ENCODE results near the gene NKX2-2.

The NKX2-2 gene

DNA sequence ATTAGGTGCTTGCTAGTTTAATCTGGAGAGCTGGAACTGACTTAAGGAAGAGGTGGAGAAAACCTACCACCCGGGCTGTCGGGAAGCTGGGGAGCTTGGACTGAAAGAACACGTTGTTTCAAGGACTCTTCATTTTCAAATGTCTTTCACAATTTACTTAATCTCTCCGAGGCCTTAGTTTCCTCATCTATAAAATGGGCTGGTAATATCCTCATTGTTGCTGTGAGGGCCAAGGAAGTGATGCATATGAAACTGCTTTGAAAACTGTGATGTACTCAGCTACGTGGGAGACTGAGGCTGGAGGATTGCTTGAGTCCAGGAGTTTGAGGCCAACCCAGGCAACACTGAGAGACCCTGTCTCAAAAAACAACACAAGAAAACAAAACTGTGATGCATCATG is 36.7 kb upstream of the NKX2-2 start:
- H3K4me1 ChIP-seq = peaks cover 0 to 8% (median 0%) of the 10 kb centered on the region in 10 experiments; a peak in 3 of 20 replicates
- no peak overlapping the region for H3K9ac ChIP-seq
- no peak for TF ChIP-seq Cebpa-rat (IDR thresholded peaks at IDR 0.05)
- H3K27me3 ChIP-seq = no peaks in the 10 kb centered on the region
- no peaks in the 10 kb centered on the region for H3K36me3 ChIP-seq
- H3K9me3 ChIP-seq (replicated peaks in 1 of 11) = no peaks in the 10 kb centered on the region
- no peak overlapping the region for H3K4me2 ChIP-seq
- H4K20me1 ChIP-seq = no peaks in the 10 kb centered on the region
- H3K27ac ChIP-seq = no peak overlapping the region
- H3K4me3 ChIP-seq = no peak overlapping the region

DNA sequence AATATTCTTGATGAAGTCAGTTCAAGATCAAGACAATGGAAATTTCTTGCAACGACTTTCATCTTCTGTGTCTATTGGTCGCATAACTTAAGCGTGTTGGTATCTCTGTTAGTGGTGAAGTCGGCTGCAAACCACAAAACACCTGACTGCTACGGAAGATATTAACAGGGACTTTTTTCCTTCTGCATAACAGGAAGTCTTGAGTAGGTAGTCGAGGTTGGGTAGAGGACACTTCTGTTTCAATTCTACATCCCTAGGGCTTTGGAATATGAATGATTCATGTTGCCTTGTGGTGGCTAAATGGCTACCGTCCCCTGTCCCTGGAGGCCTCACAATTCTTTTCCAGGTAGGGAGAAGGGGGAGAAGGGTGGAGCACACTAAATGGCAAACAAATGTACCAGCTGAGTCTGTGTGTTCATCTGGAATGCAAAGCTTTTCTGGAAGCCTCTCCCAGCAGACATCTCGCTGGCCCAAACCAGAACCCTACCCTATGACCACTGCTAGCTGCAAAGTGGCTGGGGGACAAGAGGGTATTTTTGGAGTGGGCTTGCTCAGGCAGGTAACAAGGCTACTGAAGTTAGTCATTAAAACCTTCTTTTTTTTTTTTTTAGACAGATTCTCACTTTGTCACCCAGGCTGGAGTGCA is 34.6 kb upstream of the NKX2-2 start:
- no peak for TF ChIP-seq Cebpa-rat (IDR thresholded peaks at IDR 0.05)
- no peak overlapping the region for H3K4me3 ChIP-seq
- no peak overlapping the region for H3K9ac ChIP-seq
- peak overlapping the region in 4 of 11 experiments; percentile 13 to 45 (median 24); a peak in 6 of 22 replicates for H3K4me2 ChIP-seq
- no peaks in the 10 kb centered on the region for H3K36me3 ChIP-seq
- H4K20me1 ChIP-seq = no peaks in the 10 kb centered on the region
- peaks cover 0 to 8% (median 0%) of the 10 kb centered on the region in 10 experiments; a peak in 3 of 20 replicates for H3K4me1 ChIP-seq
- no peaks in the 10 kb centered on the region for H3K27me3 ChIP-seq
- H3K27ac ChIP-seq = no peak overlapping the region
- H3K9me3 ChIP-seq (replicated peaks in 1 of 11) = no peaks in the 10 kb centered on the region

DNA sequence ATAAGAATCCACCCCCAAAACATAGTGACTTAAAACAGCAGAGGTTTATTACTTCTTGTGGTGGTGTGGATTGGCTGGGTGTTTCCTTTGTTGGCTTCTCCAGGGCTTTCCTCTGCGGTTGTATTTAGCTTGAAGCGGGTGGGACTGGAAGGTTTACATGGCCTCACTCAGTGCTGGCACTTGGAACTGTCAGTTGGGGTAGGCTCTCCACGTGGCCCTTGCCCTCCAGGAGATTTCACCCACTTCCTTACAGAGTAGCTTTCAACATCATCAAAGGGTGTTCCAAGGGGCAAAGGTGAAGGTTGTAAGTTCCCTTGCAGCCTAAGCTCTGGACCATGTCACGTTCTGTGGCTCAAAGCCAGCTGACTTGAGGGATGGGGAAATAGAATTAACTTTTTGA is 32.5 kb upstream of the NKX2-2 start:
- Histone ChIP-seq H3K9me3 (replicated peaks in 1 of 11) (no peaks in the 10 kb centered on the region), H3K9ac (no peak overlapping the region), H3K36me3 (no peaks in the 10 kb centered on the region), H3K27ac (no peak overlapping the region), H3K4me2 (no peak overlapping the region), H3K27me3 (no peaks in the 10 kb centered on the region), H4K20me1 (no peaks in the 10 kb centered on the region), H3K4me1 (peaks cover 0 to 8% (median 0%) of the 10 kb centered on the region in 10 experiments; a peak in 3 of 20 replicates), H3K4me3 (no peak overlapping the region)
- no peak for TF ChIP-seq Cebpa-rat (IDR thresholded peaks at IDR 0.05)

DNA sequence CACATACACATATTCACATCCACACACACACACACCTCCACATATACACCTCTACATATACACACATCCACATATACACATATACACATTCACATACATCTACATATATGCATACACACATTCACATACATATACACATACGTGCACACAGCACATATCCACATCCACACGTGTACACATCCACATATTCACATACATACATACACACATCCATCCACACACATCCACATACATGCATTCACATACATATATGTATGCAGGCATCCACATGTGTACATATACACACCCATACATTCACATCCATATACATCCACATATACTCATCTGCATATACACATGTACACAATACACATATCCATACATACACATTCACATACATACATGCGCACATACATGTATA is 25.6 kb upstream of the NKX2-2 start:
- no peak for TF ChIP-seq Cebpa-rat (IDR thresholded peaks at IDR 0.05)
- H3K27me3 ChIP-seq = no peaks in the 10 kb centered on the region

DNA sequence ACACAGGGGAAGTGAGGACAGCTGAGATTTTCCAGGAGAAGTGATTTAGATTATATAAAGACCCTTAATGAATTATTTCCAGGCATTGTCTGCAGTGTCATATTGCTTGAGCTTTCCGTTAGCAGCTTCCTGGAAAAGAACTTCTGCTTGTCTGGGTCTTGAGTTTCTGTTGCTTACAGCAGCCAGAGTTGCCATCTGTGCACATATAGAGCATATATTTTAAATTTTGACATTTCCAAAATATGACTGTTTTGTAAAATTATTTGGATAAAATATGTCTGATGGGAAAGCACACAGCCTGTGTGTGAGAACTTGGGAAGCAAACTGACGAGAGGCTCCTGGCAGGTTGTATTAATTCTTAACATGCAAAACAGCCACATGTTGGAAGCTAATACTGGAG is 21.0 kb upstream of the NKX2-2 start:
- H3K9me3 ChIP-seq (replicated peaks in 1 of 11) = no peaks in the 10 kb centered on the region
- H3K27me3 ChIP-seq = no peaks in the 10 kb centered on the region
- no peak for TF ChIP-seq Cebpa-rat (IDR thresholded peaks at IDR 0.05)
- no peak overlapping the region for H3K4me3 ChIP-seq
- H3K9ac ChIP-seq = no peak overlapping the region
- H4K20me1 ChIP-seq = no peaks in the 10 kb centered on the region
- H3K4me1 ChIP-seq = no peaks in the 10 kb centered on the region
- no peaks in the 10 kb centered on the region for H3K36me3 ChIP-seq
- no peak overlapping the region for H3K27ac ChIP-seq
- H3K4me2 ChIP-seq = no peak overlapping the region

More for the DNA sequence above, 25.6 kb upstream of the NKX2-2 start:
- Histone ChIP-seq H3K36me3 (no peaks in the 10 kb centered on the region), H3K4me1 (no peaks in the 10 kb centered on the region), H3K4me3 (no peak overlapping the region), H3K9me3 (replicated peaks in 1 of 11) (no peaks in the 10 kb centered on the region), H3K9ac (no peak overlapping the region), H4K20me1 (no peaks in the 10 kb centered on the region), H3K27ac (no peak overlapping the region), H3K4me2 (no peak overlapping the region)

DNA sequence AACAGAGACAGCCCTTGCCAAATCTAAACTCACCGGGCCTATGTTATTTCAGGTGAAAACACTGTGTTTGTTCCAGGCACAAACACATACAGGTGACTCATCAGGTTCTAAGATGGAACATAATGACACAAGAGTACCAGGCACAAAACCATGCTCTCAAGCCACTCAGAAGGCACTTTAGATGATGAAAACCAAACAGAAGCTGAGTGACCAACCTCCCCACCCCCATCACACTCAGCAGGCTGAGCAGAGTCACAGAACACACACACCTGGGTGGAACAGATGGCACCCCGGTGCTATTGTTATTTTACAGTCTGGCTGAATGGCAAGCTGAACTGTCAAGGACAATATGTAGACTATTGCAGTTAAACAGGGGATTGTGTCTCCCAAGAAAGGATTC is 20.6 kb upstream of the NKX2-2 start:
- Histone ChIP-seq H3K4me1 (no peaks in the 10 kb centered on the region), H3K27ac (no peak overlapping the region), H3K9me3 (replicated peaks in 1 of 11) (no peaks in the 10 kb centered on the region), H3K4me2 (no peak overlapping the region), H3K4me3 (no peak overlapping the region), H3K27me3 (no peaks in the 10 kb centered on the region), H3K9ac (no peak overlapping the region), H4K20me1 (no peaks in the 10 kb centered on the region), H3K36me3 (no peaks in the 10 kb centered on the region)
- TF ChIP-seq Cebpa-rat (IDR thresholded peaks at IDR 0.05) = no peak

DNA sequence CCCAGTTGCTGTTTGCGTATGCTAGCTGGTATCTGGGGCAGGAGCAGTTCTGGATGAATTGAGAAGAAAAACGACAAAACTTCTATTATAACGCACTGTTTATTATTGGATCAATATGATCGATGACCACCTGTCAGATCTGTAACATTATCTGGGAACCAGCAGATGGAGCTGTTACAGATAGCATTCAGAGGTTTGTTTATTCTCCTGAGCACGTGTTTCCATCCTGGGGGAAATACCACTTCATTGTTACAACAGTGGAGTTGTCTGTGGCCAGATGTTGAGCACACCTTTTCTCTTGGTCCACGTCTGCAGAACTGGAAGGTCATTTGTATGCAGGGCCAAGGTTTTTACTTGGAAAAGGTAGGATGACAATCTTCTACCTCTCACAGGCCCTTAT is 16.0 kb upstream of the NKX2-2 start:
- Histone ChIP-seq H3K27me3 (peaks cover 10 to 32% (median 23%) of the 10 kb centered on the region in 11 experiments), H3K9me3 (replicated peaks in 1 of 11) (no peaks in the 10 kb centered on the region), H3K36me3 (no peaks in the 10 kb centered on the region), H4K20me1 (no peaks in the 10 kb centered on the region), H3K4me3 (no peak overlapping the region), H3K4me2 (no peak overlapping the region), H3K27ac (no peak overlapping the region), H3K4me1 (no peaks in the 10 kb centered on the region), H3K9ac (no peak overlapping the region)
- no peak for TF ChIP-seq Cebpa-rat (IDR thresholded peaks at IDR 0.05)

DNA sequence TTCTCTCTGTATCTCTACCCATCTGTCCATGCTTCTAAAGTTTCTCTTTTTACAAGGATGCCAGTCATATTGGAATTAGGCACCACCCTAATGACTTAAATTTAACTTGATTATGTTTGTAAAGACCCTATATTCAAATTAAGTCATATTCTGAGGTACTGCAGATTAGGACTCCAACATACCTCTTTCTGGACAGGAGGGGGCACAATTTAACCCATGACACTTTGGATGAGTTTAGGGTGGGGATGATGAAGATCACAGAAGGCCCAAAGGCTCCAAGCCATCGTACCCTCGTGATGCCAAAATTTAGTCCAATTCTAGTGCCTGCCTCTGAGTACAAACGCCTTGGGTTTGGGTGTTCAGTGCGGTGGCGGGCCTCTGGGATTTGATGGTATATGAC is 15.0 kb upstream of the NKX2-2 start:
- no peaks in the 10 kb centered on the region for H3K4me1 ChIP-seq
- TF ChIP-seq Cebpa-rat (IDR thresholded peaks at IDR 0.05) = no peak
- no peak overlapping the region for H3K27ac ChIP-seq
- no peak overlapping the region for H3K4me3 ChIP-seq
- H4K20me1 ChIP-seq = no peaks in the 10 kb centered on the region
- H3K9ac ChIP-seq = no peak overlapping the region
- no peak overlapping the region for H3K4me2 ChIP-seq
- no peaks in the 10 kb centered on the region for H3K36me3 ChIP-seq
- peaks cover 20 to 42% (median 33%) of the 10 kb centered on the region in 11 experiments for H3K27me3 ChIP-seq
- no peaks in the 10 kb centered on the region for H3K9me3 ChIP-seq (replicated peaks in 1 of 11)

DNA sequence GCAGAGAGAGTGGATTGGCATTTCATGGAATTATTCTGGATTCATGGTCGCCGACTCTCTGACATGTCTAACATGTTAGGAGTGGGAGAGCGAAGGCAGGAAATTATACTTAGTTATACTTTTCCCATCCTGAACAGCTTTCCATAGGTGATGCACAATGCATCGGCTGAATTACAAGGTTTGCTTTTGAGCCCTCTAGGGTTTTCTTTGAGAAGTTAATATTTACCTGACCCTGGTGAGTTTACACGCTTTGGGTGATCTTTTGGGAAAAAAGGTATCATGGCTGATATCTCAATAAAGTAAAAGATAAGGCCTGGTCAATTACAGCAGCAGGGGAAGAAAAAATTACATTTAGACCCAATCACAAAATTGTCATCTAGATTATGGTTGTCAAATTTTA is 14.0 kb upstream of the NKX2-2 start:
- no peaks in the 10 kb centered on the region for H4K20me1 ChIP-seq
- peaks cover 3 to 5% (median 4%) of the 10 kb centered on the region in 11 experiments; a peak in 21 of 22 replicates for H3K9me3 ChIP-seq (replicated peaks in 1 of 11)
- TF ChIP-seq Cebpa-rat (IDR thresholded peaks at IDR 0.05) = no peak
- H3K4me2 ChIP-seq = no peak overlapping the region
- no peak overlapping the region for H3K9ac ChIP-seq
- H3K36me3 ChIP-seq = no peaks in the 10 kb centered on the region
- no peaks in the 10 kb centered on the region for H3K4me1 ChIP-seq
- no peak overlapping the region for H3K27ac ChIP-seq
- H3K4me3 ChIP-seq = no peak overlapping the region
- peaks cover 30 to 51% (median 43%) of the 10 kb centered on the region in 11 experiments for H3K27me3 ChIP-seq

DNA sequence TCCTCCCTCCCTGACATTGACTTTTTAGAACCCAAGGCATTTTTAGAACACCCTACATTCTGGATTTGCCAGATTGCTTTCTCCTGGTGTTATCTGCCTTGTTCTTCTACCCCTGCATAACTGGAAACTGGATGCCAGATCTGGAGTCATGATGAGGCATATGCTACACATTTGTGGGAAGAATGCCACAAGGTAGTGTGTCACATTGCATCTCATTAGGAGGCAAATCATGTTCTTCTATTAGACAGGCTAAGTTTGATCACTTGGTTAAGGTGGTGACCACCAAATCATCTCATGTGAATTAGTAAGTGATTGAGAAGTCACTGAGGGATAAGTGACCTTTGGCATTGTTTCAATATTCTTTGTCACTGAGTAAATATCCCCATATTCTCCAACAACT is 12.9 kb upstream of the NKX2-2 start:
- no peak overlapping the region for H3K27ac ChIP-seq
- H3K36me3 ChIP-seq = 0 out of 22 replicates have a peak, but pooled peaks cover 0 to 4% (median 0%) of the 10 kb centered on the region in 11 experiments
- no peak overlapping the region for H3K4me2 ChIP-seq
- no peak for TF ChIP-seq Cebpa-rat (IDR thresholded peaks at IDR 0.05)
- no peaks in the 10 kb centered on the region for H3K4me1 ChIP-seq
- H3K4me3 ChIP-seq = no peak overlapping the region
- H3K27me3 ChIP-seq = peaks cover 41 to 62% (median 54%) of the 10 kb centered on the region in 11 experiments
- H3K9me3 ChIP-seq (replicated peaks in 1 of 11) = peaks cover 14 to 16% (median 15%) of the 10 kb centered on the region in 11 experiments
- H4K20me1 ChIP-seq = no peaks in the 10 kb centered on the region
- H3K9ac ChIP-seq = no peak overlapping the region

All from BLaER1 treated with 17β-estradiol and CSF1 and Interleukin-3, amounts not matched to agents 10 nM and 100 nM (cell line).